ENCODE measurements around the gene GALNT7.

DNA sequence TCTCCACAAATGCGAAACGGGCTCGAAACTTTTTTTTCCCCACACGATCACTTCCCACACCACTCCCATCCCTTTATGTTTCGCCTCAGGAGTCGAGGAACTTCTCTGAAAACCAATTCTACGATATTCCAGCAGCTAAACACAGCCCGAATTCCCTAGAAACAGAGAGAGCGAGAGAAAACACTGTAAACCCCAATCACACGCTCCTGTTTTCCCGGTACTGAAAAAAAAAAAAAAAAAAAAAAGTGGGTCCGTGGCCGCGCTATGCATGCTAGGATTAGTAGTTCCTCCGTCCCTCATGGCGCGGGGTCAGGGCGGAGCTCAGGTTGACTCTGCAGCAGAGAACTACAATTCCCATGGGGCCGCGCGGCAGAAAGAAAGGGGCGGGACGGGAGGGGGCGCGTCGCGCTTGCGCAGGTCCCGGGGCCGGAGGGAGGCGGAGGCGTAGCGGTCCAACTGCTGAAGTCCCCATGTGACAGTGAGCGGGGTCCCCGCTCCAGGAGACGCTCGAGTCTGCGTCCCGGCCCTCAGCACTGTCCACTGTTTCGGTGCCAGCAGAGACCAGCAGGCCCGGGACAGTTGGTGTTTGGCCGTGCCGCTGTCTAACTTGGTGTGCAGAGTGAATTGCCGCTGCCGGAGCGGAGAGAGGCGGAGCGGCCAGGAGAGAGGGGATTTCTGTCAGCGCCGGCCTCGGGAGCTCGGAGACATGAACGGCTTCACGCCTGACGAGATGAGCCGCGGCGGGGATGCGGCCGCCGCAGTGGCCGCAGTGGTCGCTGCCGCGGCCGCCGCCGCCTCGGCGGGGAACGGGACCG lies 202.1 kb downstream of the GALNT7 start, which contains the start of gene SAP30:
- no peak for TF ChIP-seq GATA3 (IDR thresholded peaks at IDR 0.05; ENCODE audit: low read depth, low read length)
- no peak for TF ChIP-seq GATA2 (IDR thresholded peaks at IDR 0.05; ENCODE audit: low read depth, low read length)
